Frontal cortex (tissue), 4 donors: ENCODE results near the gene OR11H6. TPM values are rescaled to one million over a fixed set of nuclear protein-coding genes. Genes with fewer than 3 reads are reported as not detected.
"Not testable (repeated sequence)": the region's sequence is repeated elsewhere in the genome, so short reads cannot be mapped to it uniquely, and the experiment has no call there.

Experiments used
- DNase-seq, 2 donors: peaks; one replicate each; pipeline ENCODE4 v3.0.0; 2012; ENCODE audit warnings: low spot score in 2 of 2
- FAIRE-seq: peaks from 2 replicates; lab custom pipeline; 2012; peaks lifted over from hg19 to GRCh38; lab: Jason Lieb, UNC
- total RNA-seq: library from RNA; depleted of rRNA; stranded (reverse); fragments of >200 nt; gene quantifications from one replicate; pipeline ENCODE4 v1.2.3, GENCODE V29; 2014
- donor health status: control.
- donor health status: control.
- donor health status: control.

The OR11H6 gene, protein sequence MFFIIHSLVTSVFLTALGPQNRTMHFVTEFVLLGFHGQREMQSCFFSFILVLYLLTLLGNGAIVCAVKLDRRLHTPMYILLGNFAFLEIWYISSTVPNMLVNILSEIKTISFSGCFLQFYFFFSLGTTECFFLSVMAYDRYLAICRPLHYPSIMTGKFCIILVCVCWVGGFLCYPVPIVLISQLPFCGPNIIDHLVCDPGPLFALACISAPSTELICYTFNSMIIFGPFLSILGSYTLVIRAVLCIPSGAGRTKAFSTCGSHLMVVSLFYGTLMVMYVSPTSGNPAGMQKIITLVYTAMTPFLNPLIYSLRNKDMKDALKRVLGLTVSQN
- total RNA-seq, result not detected

DNA sequence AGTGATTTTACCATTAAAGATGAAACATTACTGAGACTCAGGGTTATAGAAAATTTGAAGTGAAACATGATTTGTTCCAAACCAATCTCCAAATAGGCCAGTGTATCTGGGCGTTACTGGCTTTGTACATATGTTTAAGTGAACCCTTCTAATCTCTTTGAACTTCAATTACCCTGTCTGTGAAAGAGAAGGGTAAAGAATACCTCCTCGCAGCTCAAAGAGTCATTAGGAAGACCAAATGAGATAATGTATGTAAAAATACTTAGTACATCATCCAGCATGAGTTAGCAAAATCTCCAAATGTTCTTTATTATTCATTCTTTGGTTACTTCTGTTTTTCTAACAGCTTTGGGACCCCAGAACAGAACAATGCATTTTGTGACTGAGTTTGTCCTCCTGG lies at the start of gene OR11H6:
Gene OR11H6, plus strand, starts transcription at position 301 of the 400 bp plus-strand sequence. Its CDS starts 0 bp downstream, at position 301.
- no peak for DNase-seq
- no peak for FAIRE-seq

DNA sequence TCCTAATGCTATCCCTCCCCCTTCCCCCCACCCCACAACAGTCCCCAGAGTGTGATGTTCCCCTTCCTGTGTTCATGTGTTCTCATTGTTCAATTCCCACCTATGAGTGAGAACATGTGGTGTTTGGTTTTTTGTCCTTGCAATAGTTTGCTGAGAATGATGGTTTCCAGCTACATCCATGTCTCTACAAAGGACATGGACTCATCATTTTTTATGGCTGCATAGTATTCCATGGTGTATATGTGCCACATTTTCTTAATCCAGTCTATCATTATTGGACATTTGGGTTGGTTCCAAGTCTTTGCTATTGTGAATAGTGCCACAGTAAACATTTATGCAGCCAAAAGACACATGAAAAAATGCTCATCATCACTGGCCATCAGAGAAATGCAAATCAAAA lies 49.3 kb upstream of the OR11H6 start:
- FAIRE-seq, DNase-seq: not testable (repeated sequence)

DNA sequence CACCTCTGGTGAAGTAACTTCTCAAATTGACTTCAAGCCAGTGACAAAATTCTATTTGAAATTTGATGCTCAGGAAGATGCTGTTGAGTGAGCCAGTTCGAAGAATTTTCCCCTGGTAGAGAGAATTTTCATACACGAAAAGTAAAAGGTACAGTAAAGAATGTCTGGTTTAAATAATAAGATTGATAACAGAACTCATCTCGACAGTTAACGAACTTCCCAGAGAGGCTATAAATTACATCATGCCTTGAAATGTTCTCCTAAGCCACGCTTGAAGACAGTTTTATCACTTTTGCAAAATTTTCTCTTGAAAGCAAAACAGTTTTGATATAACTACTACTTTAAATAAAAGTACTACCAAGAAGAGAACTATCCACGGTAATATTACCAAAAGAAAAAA lies 47.2 kb upstream of the OR11H6 start:
- DNase-seq (no peak), FAIRE-seq (no peak)

DNA sequence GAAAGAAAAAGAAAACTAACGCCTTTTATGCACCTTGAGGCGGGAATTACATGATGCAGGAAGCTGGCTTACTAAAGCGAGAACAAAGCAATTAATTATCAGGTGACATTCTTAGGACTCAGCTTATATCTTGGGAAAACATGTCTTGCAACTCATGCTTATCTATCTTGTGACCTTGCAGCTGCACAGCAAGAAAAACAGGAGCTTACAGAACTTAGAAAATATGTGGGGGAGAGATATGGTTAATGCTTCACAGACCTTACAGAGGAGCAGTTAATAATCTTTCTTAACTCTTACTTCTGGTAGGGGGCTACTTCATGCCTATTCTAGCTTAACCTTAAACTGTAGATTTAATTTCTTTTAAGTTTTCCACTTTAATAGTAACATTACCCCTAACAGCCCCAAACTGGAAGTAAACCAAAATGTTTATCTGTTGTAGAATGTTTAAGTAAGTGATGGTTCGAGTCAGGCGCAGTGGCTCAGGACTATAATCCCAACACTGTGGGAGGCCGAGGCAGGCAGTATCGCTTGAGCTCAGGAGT lies 46.0 kb upstream of the OR11H6 start:
- DNase-seq, result no peak
- no peak for FAIRE-seq

DNA sequence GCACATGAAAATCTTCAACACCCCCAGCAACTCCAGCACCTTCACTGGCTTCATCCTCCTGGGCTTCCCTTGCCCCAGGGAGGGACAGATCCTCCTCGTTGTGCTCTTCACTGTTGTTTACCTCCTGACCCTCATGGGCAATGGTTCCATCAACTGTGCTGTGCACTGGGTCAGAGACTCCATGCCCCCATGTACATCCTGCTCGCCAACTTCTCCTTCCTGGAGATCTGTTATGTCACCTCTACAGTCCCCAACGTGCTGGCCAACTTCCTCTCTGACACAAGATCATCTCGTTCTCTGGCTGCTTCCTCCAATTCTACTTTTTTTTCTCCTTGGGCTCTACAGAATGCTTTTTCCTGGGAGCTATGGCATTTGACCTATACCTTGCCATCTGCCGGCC lies 44.3 kb upstream of the OR11H6 start:
- FAIRE-seq (no peak), DNase-seq (no peak)

DNA sequence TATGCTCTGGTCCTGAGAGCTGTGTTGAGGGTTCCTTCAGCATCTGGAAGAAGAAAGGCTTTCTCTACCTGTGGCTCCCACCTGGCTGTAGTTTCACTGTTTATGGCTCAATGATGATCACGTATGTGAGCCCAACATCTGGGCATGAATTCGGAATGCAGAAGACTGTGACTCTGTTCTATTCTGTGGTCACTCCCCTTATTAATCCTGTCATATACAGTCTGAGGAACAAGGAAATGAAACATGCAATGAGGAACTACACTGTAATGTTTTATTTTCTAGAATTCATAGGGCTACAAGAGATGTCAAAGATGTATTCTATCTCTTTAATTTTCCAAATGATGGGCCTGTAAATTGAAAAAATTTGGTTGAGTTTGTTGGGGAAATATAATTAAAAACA lies 43.6 kb upstream of the OR11H6 start:
- FAIRE-seq, result no peak

DNA sequence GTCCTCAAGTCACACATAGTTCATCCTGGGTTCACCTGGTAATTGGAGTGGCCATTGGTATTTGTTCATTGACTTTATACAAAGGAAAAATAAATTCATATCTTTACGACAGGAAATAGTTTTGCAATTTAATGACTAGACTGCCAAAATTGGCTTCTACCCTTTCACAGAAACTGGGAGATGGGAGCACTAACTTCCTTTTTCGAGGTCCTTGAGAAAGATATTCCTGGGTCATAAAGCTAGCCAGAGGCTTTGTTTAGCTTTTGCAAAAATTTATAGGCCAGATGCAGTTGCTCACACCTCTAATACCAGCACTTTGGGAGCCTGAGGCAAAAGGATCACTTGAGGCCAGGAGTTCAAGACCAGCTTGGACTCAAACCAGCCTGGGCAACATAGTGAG lies 43.0 kb upstream of the OR11H6 start:
- FAIRE-seq (no peak), DNase-seq (no peak)

More for the DNA sequence above, 43.6 kb upstream of the OR11H6 start:
- DNase-seq, result no peak

DNA sequence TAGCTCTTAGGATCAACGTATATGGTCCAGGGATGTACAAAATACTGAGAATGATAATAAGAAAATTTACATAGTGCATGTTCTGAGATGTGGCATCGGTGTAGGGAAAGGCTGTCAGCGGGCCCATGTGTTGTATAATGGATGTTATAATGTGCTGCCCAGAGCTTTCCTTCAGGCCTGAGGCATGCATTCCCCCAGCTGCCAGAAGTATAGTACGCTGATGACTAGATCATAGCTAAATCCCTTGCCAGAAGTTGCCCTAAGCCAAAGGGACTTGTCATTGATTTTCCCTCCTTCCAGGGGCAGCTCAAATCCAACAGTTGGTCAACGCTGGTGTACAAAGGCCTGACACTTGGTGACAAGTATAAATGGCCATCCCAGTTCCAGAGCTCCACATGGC lies 39.3 kb upstream of the OR11H6 start:
- FAIRE-seq (no peak), DNase-seq (no peak)

DNA sequence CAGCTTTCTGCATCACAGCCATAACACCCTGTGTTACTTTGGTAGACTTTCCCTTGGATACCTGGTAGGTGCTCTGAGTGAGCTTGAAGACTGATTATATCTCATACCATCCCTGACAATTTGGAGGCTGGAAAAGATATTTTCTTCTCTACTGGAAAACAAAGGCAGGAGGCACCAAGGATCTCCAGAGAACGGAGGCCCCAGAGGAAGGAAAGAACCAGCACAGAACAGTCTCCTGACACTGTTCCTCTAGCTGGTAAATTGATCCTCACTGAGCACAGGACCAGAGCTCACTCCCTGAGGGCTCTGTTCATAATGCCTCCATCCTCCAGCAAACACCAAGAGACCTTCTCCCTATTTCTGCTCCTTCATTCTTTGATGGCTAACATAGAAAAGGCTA lies 32.9 kb upstream of the OR11H6 start, which contains the start of gene OR11G2:
Gene OR11G2, plus strand, starts transcription at position 301 of the 400 bp plus-strand sequence. CDS start 6,542 bp downstream, outside the sequence.
- DNase-seq, result no peak
- FAIRE-seq, result no peak

DNA sequence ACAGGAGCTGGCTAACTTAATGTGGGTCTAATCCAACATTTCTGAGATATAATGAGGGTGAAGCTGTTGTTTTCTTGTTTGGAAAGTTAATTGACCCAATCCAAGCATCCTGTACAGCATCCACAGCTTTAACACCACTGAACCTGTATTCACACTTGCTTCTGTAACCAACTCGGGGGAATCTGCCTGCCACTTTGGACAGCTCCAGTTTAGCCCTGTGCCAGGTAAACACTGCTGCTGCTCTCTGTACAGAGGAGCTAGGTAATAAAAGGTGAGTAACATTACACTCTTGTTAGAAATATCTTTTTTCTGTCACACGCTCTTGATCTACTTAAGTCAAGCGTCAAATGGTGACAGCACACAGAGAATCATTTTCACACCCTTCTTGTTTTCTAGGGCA lies 32.1 kb upstream of the OR11H6 start:
- no peak for DNase-seq
- FAIRE-seq, result no peak

DNA sequence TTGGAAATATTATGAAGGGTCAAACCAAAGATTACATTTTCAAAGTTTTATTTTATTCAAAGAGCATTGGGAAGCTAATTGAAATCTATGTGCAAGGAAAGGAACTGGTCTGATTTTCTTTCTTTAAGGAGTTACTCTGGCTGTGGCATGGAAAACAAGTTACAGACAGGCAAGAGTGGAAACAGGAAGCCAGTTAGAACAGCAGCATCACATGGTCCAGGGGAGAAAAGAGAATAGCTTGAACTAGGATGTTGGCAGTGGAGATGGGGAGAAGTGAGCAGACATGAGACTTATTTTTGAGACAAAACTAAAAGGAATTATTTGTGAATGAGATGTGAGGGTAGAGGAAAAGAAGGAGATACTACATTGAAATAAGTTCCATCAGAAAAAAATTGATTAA lies 29.4 kb upstream of the OR11H6 start:
- DNase-seq (no peak), FAIRE-seq (no peak)

DNA sequence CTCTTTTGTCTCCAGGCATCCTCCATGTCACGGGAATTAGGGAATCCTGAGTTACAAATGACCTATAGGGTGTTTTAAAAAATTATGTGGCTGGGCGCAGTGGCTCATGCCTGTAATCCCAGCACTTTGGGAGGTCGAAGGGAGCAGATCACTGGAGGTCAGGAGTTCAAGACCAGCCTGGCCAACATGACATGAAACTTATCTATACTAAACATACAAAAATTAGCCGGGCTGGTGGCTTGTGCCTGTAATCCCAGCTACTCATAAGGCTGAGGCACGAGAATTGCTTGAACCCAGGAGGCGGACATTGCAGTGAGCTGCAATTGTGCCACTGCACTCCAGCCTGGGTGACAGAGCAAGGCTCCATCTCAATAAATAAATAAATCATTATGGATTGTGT lies 28.3 kb upstream of the OR11H6 start:
- FAIRE-seq, DNase-seq: not testable (repeated sequence)

DNA sequence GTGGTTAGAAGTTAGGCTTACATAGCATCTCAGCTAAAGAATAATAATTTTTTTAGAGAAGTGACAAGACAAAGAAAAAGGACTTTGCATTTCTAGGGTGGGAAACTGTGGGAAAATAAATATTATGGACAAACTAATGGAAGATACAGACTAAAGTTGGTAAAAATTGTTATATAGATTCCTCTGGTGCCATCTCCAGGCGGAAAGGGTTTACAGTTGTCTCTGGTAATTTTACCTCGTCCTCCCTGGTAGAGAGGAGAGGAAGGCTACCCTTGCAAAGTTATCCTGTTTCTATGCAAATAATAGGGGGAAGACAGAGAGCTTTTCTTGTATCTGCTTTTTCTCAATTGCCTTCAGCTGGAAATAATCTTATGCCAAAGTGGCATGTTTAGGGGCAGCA lies 27.6 kb upstream of the OR11H6 start:
- no peak for FAIRE-seq
- DNase-seq, result no peak

DNA sequence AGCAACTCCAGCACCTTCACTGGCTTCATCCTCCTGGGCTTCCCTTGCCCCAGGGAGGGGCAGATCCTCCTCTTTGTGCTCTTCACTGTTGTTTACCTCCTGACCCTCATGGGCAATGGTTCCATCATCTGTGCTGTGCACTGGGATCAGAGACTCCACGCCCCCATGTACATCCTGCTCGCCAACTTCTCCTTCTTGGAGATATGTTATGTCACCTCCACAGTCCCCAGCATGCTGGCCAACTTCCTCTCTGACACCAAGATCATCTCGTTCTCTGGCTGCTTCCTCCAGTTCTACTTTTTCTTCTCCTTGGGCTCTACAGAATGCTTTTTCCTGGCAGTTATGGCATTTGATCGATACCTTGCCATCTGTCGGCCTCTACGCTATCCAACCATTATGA lies 26.1 kb upstream of the OR11H6 start:
- FAIRE-seq (no peak), DNase-seq (no peak)

DNA sequence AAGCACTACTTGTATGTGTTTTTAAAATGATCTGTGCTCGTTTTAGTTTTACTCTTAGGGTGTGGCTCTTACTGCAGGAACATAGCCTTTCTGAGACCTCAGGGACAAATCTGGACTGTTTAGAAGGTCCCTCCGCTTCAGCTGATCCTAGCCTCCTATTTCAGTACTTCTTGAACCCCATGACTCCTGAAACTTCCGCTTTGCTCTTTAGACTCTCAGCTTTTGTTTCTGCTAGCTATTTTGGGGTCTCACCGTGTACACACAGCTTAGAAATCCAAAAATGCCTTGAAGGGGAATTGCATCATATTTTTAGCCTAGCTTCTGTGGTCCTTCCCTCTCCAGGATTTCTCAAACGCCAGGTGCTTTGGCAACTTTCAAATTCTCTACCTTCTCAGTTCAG lies 24.5 kb upstream of the OR11H6 start:
- DNase-seq (no peak), FAIRE-seq (no peak)

DNA sequence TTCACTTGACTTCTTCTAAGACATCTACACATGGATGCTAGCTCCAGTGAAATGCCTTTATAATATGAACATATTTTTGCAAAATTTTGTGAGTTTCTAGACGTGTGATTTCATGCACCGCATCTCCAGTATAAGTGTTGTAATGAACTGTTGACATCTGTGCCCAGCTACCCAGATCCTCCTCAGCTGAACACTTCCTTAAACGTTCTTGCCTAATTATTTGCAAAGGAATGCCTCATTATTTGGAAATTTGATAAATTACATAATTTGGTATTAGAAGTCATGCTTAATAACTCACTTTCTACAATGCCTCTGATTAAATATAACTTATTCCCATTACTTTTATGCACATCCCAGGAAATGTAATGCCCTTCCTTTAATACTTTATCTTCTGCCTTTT lies 18.8 kb upstream of the OR11H6 start:
- FAIRE-seq (no peak), DNase-seq (no peak)

DNA sequence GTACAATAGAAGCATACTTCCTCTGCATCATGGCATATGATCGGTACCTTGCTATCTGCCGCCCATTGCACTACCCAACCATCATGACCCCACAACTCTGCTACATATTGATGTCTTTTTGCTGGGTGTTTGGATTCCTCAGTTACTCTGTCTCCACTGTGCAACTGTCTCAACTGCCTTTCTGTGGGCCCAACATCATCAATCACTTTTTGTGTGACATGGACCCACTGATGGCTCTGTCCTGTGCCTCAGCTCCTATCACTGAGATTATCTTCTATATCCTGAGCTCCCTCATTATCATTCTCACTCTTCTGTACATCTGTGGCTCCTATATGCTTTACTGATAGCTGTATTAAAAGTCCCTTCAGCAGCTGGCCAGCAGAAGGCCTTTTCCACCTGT lies 13.9 kb upstream of the OR11H6 start:
- FAIRE-seq (no peak), DNase-seq (no peak)

DNA sequence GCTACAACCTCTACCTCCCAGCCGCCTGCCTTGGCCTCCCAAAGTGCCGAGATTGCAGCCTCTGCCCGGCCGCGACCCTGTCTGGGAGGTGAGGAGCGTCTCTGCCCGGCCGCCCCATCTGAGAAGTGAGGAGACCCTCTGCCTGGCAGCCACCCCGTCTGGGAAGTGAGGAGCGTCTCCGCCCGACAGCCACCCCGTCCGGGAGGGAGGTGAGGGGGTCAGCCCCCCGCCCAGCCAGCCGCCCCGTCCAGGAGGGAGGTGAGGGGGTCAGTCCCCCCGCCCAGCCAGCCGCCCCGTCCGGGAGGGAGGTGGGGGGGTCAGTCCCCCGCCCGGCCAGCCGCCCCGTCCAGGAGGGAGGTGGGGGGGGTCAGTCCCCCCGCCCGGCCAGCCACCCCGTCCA lies 11.1 kb upstream of the OR11H6 start:
- FAIRE-seq, DNase-seq: not testable (repeated sequence)

DNA sequence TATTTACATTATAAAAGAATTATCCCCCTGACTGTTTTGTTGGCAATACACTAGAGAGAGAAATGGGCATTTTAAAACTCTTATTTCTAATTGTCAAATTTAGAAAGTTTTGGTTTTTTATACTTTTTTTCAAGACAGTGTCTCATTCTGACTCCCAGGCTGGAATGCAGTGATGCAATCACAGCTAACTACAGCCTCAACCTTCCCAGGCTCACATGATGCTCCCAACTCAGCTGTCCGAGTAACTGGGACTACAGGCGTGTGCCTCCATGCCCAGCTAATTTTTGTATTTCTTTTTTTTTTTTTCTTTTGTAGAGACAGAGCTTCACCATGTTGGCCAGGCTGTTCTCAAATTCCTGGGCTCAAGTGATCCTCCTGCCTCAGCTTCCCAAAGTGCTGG lies 8.3 kb upstream of the OR11H6 start:
- FAIRE-seq (no peak), DNase-seq (no peak)

DNA sequence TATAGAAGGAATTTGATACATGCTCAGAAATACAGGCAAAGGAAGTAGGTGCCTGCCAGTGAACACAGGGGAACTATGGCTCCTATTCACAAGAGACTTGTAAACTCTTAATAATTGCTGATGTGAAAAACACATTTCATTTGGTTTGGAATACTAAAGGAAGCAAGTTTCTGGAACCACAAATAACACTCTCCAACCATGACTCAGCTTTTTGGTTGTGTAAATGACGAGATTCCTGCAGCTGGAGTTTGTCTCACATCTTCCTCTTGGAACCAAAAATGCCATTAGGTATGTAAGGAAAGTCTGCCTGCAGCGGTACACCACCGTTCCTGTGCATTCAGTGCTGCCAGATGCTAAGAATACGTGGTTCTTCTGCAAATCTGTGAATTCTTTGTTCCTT lies 4.5 kb upstream of the OR11H6 start:
- DNase-seq (no peak), FAIRE-seq (no peak)

DNA sequence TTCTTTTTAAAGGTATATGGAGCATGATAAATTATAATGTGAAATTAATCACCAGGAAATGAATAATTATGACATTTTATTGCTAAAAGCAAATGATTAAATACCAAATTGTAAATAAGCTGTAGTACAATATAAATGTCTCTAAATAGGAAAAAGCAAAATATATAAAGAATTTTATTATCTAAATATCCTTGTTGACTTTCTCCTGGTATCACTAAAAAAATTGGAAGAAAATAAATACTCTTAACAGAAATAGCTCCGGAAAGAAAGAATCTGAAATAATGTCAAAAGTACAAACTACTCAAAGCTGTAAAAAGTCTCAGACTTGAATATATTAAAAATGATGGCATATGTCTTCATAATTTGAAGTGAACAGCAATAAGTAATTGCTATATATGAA lies 5.2 kb downstream of the OR11H6 start, which contains the start of gene OR11H7:
Gene OR11H7, plus strand, starts transcription at position 301 of the 400 bp plus-strand sequence.
- FAIRE-seq, result no peak
- no peak for DNase-seq

DNA sequence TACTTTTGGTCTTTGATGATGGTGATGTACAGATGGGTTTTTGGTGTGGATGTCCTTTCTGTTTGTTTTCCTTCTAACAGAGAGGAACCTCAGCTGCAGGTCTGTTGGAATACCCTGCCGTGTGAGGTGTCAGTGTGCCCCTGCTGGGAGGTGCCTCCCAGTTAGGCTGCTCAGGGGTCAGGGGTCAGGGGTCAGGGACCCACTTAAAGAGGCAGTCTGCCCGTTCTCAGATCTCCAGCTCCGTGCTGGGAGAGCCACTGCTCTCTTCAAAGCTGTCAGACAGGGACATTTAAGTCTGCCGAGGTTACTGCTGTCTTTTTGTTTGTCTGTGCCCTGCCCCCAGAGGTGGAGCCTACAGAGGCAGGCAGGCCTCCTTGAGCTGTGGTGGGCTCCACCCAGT lies 11.9 kb downstream of the OR11H6 start:
- not testable (repeated sequence) for DNase-seq, FAIRE-seq
